ENCODE measurements around the gene CEP170.
A peak's percentile ranks its signal among the peaks of the same experiment; 100 is the strongest.

Gene CEP170

GRCh38 chr1:243254927-243255790 is at the start of gene CEP170:
CEP170 (minus strand) TSS chr1:243255281; CDS start chr1:243225280, 30,001 bp downstream.
- peak within 1 kb of the TSS; percentile 78 for H3K4me3 ChIP-seq (IDR thresholded peaks at IDR 0.05; ENCODE audit: insufficient read depth, low read depth, low read length)
- H3K4me1 ChIP-seq (ENCODE audit: low read depth, poor library complexity, severe bottlenecking): peaks cover 30% of the 10 kb centered on the region
- peak within 1 kb of the TSS; percentile 86 for H2AFZ ChIP-seq (ENCODE audit: low read depth)
- peak within 1 kb of the TSS; percentile 69 for H3K9ac ChIP-seq
- no peak for TF ChIP-seq CTCF (conservative IDR thresholded peaks at IDR 0.05; ENCODE audit: low read depth, low read length)
- peak within 1 kb of the TSS; percentile 85 for H3K4me2 ChIP-seq
- peaks cover 52% of the 10 kb centered on the region; the same call in 1 of the 2 replicates for H3K79me2 ChIP-seq (ENCODE audit: insufficient read depth, low read depth)
- no peaks in the 10 kb centered on the region for H3K27me3 ChIP-seq (ENCODE audit: insufficient read depth, low read depth)
- H3K36me3 ChIP-seq (ENCODE audit: insufficient read depth): no peaks in the 10 kb centered on the region
- peak within 1 kb of the TSS; percentile 78 for H3K27ac ChIP-seq
- H4K20me1 ChIP-seq (ENCODE audit: insufficient read depth): no peaks in the 10 kb centered on the region

- H3K4me2 ChIP-seq: no peak overlapping the region
- H3K36me3 ChIP-seq (ENCODE audit: insufficient read depth): no peaks in the 10 kb centered on the region
- no peaks in the 10 kb centered on the region for H3K27me3 ChIP-seq (ENCODE audit: insufficient read depth, low read depth)
Measured at GRCh38 chr1:243301059-243301458, 46.0 kb upstream of the CEP170 start.

GRCh38 chr1:243299069-243299468 is 44.0 kb upstream of the CEP170 start:
- Histone ChIP-seq H3K36me3 (ENCODE audit: insufficient read depth) (no peaks in the 10 kb centered on the region), H2AFZ (ENCODE audit: low read depth) (no peak overlapping the region), H3K27me3 (ENCODE audit: insufficient read depth, low read depth) (no peaks in the 10 kb centered on the region), H3K79me2 (ENCODE audit: insufficient read depth, low read depth) (no peaks in the 10 kb centered on the region), H3K4me2 (no peak overlapping the region), H3K27ac (no peak overlapping the region), H3K4me1 (ENCODE audit: low read depth, poor library complexity, severe bottlenecking) (no peaks in the 10 kb centered on the region), H4K20me1 (ENCODE audit: insufficient read depth) (no peaks in the 10 kb centered on the region), H3K9ac (no peak overlapping the region), H3K4me3 (IDR thresholded peaks at IDR 0.05; ENCODE audit: insufficient read depth, low read depth, low read length) (no peak overlapping the region)
- no peak for TF ChIP-seq CTCF (conservative IDR thresholded peaks at IDR 0.05; ENCODE audit: low read depth, low read length)

More at GRCh38 chr1:243301059-243301458, 46.0 kb upstream of the CEP170 start:
- H3K4me3 ChIP-seq (IDR thresholded peaks at IDR 0.05; ENCODE audit: insufficient read depth, low read depth, low read length): no peak overlapping the region
- TF ChIP-seq CTCF (conservative IDR thresholded peaks at IDR 0.05; ENCODE audit: low read depth, low read length): no peak
- no peaks in the 10 kb centered on the region for H3K4me1 ChIP-seq (ENCODE audit: low read depth, poor library complexity, severe bottlenecking)
- no peak overlapping the region for H2AFZ ChIP-seq (ENCODE audit: low read depth)
- H3K27ac ChIP-seq: no peak overlapping the region
- H3K9ac ChIP-seq: no peak overlapping the region
- no peaks in the 10 kb centered on the region for H3K79me2 ChIP-seq (ENCODE audit: insufficient read depth, low read depth)
- no peaks in the 10 kb centered on the region for H4K20me1 ChIP-seq (ENCODE audit: insufficient read depth)

GRCh38 chr1:243294723-243295121 is 39.6 kb upstream of the CEP170 start:
- Histone ChIP-seq H3K9ac (no peak overlapping the region), H4K20me1 (ENCODE audit: insufficient read depth) (no peaks in the 10 kb centered on the region), H2AFZ (ENCODE audit: low read depth) (no peak overlapping the region), H3K4me1 (ENCODE audit: low read depth, poor library complexity, severe bottlenecking) (no peaks in the 10 kb centered on the region), H3K27me3 (ENCODE audit: insufficient read depth, low read depth) (no peaks in the 10 kb centered on the region), H3K36me3 (ENCODE audit: insufficient read depth) (no peaks in the 10 kb centered on the region), H3K27ac (no peak overlapping the region), H3K4me2 (no peak overlapping the region), H3K79me2 (ENCODE audit: insufficient read depth, low read depth) (no peaks in the 10 kb centered on the region), H3K4me3 (IDR thresholded peaks at IDR 0.05; ENCODE audit: insufficient read depth, low read depth, low read length) (no peak overlapping the region)
- no peak for TF ChIP-seq CTCF (conservative IDR thresholded peaks at IDR 0.05; ENCODE audit: low read depth, low read length)
